DND-41 (cell line): ENCODE data around the gene MAPK7.

Source experiments
- ATAC-seq: fragments of 200-7000 bp; cut with Tn5 transposase; 3 replicates; pipeline ENCODE4 v1.9.1; 2021; ENCODE audit warnings: low read depth; ENCODE audit not compliant: insufficient read depth
- DNase-seq: peaks from one replicate; pipeline ENCODE4 v3.0.0-alpha.2; 2020
- H2AFZ ChIP-seq: 2 replicates; pipeline ENCODE4 v1.6.0; 2012; ENCODE audit warnings: low read depth, low read length
- H3K27ac ChIP-seq: 2 replicates; pipeline ENCODE4 v1.5.1; 2012; ENCODE audit warnings: low read length, inconsistent platforms
- H3K27me3 ChIP-seq: fragments of 200-600 bp; sonication (generic); 2 replicates; pipeline ENCODE4 v1.6.0; 2012; ENCODE audit warnings: low read length, mild to moderate bottlenecking, inconsistent platforms; ENCODE audit not compliant: insufficient read depth, poor library complexity
- H3K36me3 ChIP-seq: 2 replicates; pipeline ENCODE4 v1.5.1; 2012; ENCODE audit warnings: low read length, inconsistent platforms; ENCODE audit not compliant: insufficient read depth
- H3K4me1 ChIP-seq: 2 replicates; pipeline ENCODE4 v1.5.1; 2012; ENCODE audit warnings: mild to moderate bottlenecking, low read length; ENCODE audit not compliant: insufficient read depth
- H3K4me2 ChIP-seq: 2 replicates; pipeline ENCODE4 v1.6.0; 2012; ENCODE audit warnings: mild to moderate bottlenecking, moderate library complexity, low read length, inconsistent platforms; ENCODE audit not compliant: insufficient read depth
- H3K4me3 ChIP-seq, 2 experiments: fragments of 200-600 bp in 1 of 2; shearing (Covaris generic) in 1 of 2; 2 replicates each; pipeline ENCODE4 v1.5.1; 2012 to 2016; ENCODE audit warnings: inconsistent platforms in 2 of 2, low read length in 2 of 2, mild to moderate bottlenecking in 2 of 2, low read depth in 1 of 2, moderate library complexity in 1 of 2
- H3K79me2 ChIP-seq: 2 replicates; pipeline ENCODE4 v1.6.0; 2012; ENCODE audit warnings: low read length, inconsistent platforms; ENCODE audit not compliant: insufficient read depth
- H3K9ac ChIP-seq: 2 replicates; pipeline ENCODE4 v1.6.0; 2012; ENCODE audit warnings: low read depth, mild to moderate bottlenecking, inconsistent platforms, low read length, moderate library complexity
- H3K9me3 ChIP-seq: 2 replicates; pipeline ENCODE4 v1.5.1; 2012; ENCODE audit warnings: low read length, moderate library complexity, mild to moderate bottlenecking, inconsistent platforms; ENCODE audit not compliant: insufficient read depth, severe bottlenecking
- H4K20me1 ChIP-seq: 2 replicates; pipeline ENCODE4 v1.6.0; 2012; ENCODE audit warnings: low read length; ENCODE audit not compliant: insufficient read depth
- CTCF ChIP-seq: IDR thresholded peaks from 2 replicates; pipeline ENCODE4 v1.5.1; 2012; ENCODE audit warnings: borderline replicate concordance, low read length, moderate library complexity, mild to moderate bottlenecking; ENCODE audit not compliant: poor library complexity, severe bottlenecking; ENCODE audit errors: extremely low read depth
- EZH2 ChIP-seq: IDR thresholded peaks from 3 replicates; pipeline ENCODE4 v1.6.1; 2012; ENCODE audit warnings: borderline replicate concordance, low read depth, mild to moderate bottlenecking, moderate library complexity, low read length, inconsistent platforms; ENCODE audit not compliant: severe bottlenecking

MAPK7 gene

DNA sequence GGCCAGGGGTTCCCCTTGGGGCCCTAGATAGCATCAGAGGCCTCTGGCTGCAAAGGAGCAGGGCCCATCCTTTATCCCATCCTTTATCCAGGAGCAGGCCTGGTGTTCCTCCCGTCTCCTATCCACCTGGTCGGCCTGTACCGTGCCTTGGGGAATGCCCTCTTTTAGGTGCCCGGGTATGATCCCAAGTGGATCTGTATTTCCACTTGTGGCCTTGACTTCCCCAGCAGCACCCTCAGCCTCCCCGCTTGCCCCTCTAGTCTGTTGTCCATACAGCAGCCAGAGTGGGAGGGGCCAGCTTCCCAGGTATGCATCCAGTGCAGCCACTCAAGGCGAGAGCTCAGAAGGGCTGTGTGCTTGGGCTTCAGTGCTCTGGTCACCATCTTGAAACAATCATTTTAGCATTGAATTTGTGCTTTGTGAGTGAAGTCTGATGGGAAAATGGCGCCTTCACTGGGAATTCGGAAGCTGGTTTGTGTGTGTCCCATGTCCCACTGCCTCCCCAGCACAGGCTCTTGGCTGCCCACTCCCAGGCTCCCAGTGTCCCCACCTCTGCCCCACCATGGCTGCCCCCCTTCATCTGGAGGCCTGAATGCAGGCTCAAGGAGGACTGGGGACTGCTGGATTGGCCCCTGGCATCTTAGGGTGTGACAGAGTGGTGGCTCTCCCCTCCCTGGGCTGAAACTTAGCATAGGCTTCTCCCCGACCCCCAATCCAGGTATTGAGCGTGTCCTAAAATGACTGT is 29.5 kb downstream of the MAPK7 start:
- Histone ChIP-seq H3K27ac (no peak overlapping the region), H3K36me3 (no peaks in the 10 kb centered on the region), H2AFZ (no peak overlapping the region), H3K4me2 (no peak overlapping the region), H3K9ac (no peak overlapping the region), H3K27me3 (peaks cover 3% of the 10 kb centered on the region), H3K9me3 (no peaks in the 10 kb centered on the region), H4K20me1 (no peaks in the 10 kb centered on the region; the same call in 1 of the 2 replicates), H3K4me3 (no peak overlapping the region), H3K79me2 (no peaks in the 10 kb centered on the region), H3K4me1 (no peaks in the 10 kb centered on the region)
- no peak for ATAC-seq
- no peak for TF ChIP-seq CTCF
- DNase-seq: no peak

- H3K4me3 ChIP-seq: no peak overlapping the region
- no peak overlapping the region for H3K4me2 ChIP-seq
- TF ChIP-seq CTCF: no peak
- no peak overlapping the region for H3K27ac ChIP-seq
- H4K20me1 ChIP-seq: no peaks in the 10 kb centered on the region; the same call in 1 of the 2 replicates
- H3K9ac ChIP-seq: no peak overlapping the region
- no peaks in the 10 kb centered on the region for H3K4me1 ChIP-seq
- H3K79me2 ChIP-seq: no peaks in the 10 kb centered on the region
- no peaks in the 10 kb centered on the region for H3K9me3 ChIP-seq
- no peak for DNase-seq
- no peak overlapping the region for H2AFZ ChIP-seq
- peaks cover 3% of the 10 kb centered on the region for H3K27me3 ChIP-seq
- ATAC-seq: no peak
- no peaks in the 10 kb centered on the region for H3K36me3 ChIP-seq
Observed at GRCh38 chr17:19408346-19408710, 30.0 kb downstream of the MAPK7 start.

DNA sequence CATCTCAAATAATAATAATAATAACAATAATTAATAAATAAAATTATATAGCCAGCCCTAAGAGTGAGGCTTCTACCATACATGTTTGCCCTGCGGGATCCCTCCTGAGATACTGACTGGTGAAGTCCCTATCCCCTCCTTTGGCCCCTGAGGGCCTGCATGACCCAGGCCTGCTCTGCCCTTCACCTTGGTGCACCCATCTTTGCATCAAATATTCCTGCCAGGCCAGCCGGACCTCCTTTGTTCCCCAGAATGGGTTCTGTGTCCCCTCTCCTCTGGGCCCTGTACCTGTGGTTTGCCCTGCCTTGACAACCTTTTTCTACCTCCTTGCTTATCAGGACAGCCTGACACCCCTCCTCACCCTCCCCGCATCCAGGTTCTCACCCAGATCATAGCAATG is 30.8 kb downstream of the MAPK7 start:
- no peaks in the 10 kb centered on the region for H3K9me3 ChIP-seq
- H3K9ac ChIP-seq: no peak overlapping the region
- DNase-seq: no peak

More for the DNA sequence above, 30.8 kb downstream of the MAPK7 start:
- H3K36me3 ChIP-seq: no peaks in the 10 kb centered on the region
- H3K4me3 ChIP-seq: no peak overlapping the region
- no peak overlapping the region for H2AFZ ChIP-seq
- H4K20me1 ChIP-seq: no peaks in the 10 kb centered on the region; the same call in 1 of the 2 replicates
- peaks cover 3% of the 10 kb centered on the region for H3K27me3 ChIP-seq
- H3K4me1 ChIP-seq: no peaks in the 10 kb centered on the region
- no peak for ATAC-seq
- no peak overlapping the region for H3K27ac ChIP-seq
- TF ChIP-seq CTCF: no peak
- TF ChIP-seq EZH2: no peak
- no peak overlapping the region for H3K4me2 ChIP-seq
- no peaks in the 10 kb centered on the region for H3K79me2 ChIP-seq
